Stimulated activated CD8-positive, alpha-beta memory T cell treated with anti-CD3 and anti-CD28 coated beads, Interleukin-4, amount 100 ng/mL, for 48 hours (primary cell): Measurements from ENCODE around the gene CALCR.
"Not testable (repeated sequence)": the region's sequence is repeated elsewhere in the genome, so short reads cannot be mapped to it uniquely, and the experiment has no call there.

ENCODE experiments used
- DNase-seq: peaks from one replicate; pipeline ENCODE4 v3.0.0-alpha.2; 2020

The CALCR gene

GRCh38 chr7:93574646-93575554 lies at the start of gene CALCR:
Gene CALCR (minus strand): TSS chr7:93574724. CDS start chr7:93486981, 87,743 bp downstream.
- no peak for DNase-seq

GRCh38 chr7:93623816-93624215 lies 49.3 kb upstream of the CALCR start:
- no peak for DNase-seq

GRCh38 chr7:93622036-93623033 lies 47.8 kb upstream of the CALCR start:
- no peak for DNase-seq

GRCh38 chr7:93620864-93621263 lies 46.3 kb upstream of the CALCR start:
- no peak for DNase-seq

- DNase-seq = no peak
Observed at GRCh38 chr7:93620057-93620456, 45.5 kb upstream of the CALCR start.

GRCh38 chr7:93601363-93601762 lies 26.8 kb upstream of the CALCR start:
- DNase-seq = no peak

- DNase-seq = no peak
Observed at GRCh38 chr7:93594250-93594649, 19.7 kb upstream of the CALCR start.

GRCh38 chr7:93592588-93593266 lies 18.2 kb upstream of the CALCR start:
- no peak for DNase-seq

GRCh38 chr7:93591224-93592050 lies 16.9 kb upstream of the CALCR start:
- not testable (repeated sequence) for DNase-seq

GRCh38 chr7:93586479-93586865 lies 11.9 kb upstream of the CALCR start:
- not testable (repeated sequence) for DNase-seq

- DNase-seq = not testable (repeated sequence)
Observed at GRCh38 chr7:93585694-93586478, 11.4 kb upstream of the CALCR start.

GRCh38 chr7:93579431-93579830 lies 4.9 kb upstream of the CALCR start:
- DNase-seq = no peak

GRCh38 chr7:93578762-93579161 lies 4.2 kb upstream of the CALCR start:
- no peak for DNase-seq

- no peak for DNase-seq
Observed at GRCh38 chr7:93575555-93576399, 1.3 kb upstream of the CALCR start.

GRCh38 chr7:93574269-93574645 lies 267 bp downstream of the CALCR start:
- no peak for DNase-seq

GRCh38 chr7:93569189-93569588 lies 5.3 kb downstream of the CALCR start:
- DNase-seq = no peak

- no peak for DNase-seq
Observed at GRCh38 chr7:93566876-93567275, 7.6 kb downstream of the CALCR start.

- no peak for DNase-seq
Observed at GRCh38 chr7:93563584-93563983, 10.9 kb downstream of the CALCR start.

- DNase-seq = no peak
Observed at GRCh38 chr7:93562936-93563335, 11.6 kb downstream of the CALCR start.

GRCh38 chr7:93562106-93562505 lies 12.4 kb downstream of the CALCR start:
- no peak for DNase-seq
